ENCODE results near the gene DNAH7.

GRCh38 chr2:195934484-195934883, 134.2 kb downstream of the DNAH7 start:
- TF ChIP-seq, protein P1, sequence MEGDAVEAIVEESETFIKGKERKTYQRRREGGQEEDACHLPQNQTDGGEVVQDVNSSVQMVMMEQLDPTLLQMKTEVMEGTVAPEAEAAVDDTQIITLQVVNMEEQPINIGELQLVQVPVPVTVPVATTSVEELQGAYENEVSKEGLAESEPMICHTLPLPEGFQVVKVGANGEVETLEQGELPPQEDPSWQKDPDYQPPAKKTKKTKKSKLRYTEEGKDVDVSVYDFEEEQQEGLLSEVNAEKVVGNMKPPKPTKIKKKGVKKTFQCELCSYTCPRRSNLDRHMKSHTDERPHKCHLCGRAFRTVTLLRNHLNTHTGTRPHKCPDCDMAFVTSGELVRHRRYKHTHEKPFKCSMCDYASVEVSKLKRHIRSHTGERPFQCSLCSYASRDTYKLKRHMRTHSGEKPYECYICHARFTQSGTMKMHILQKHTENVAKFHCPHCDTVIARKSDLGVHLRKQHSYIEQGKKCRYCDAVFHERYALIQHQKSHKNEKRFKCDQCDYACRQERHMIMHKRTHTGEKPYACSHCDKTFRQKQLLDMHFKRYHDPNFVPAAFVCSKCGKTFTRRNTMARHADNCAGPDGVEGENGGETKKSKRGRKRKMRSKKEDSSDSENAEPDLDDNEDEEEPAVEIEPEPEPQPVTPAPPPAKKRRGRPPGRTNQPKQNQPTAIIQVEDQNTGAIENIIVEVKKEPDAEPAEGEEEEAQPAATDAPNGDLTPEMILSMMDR (IDR thresholded peaks at IDR 0.05) = no peak
- TF ChIP-seq POLR2A (IDR thresholded peaks at IDR 0.05) = no peak
- no peak for TF ChIP-seq POLR2AphosphoS5 (IDR thresholded peaks at IDR 0.05)
- no peak for TF ChIP-seq EP300 (IDR thresholded peaks at IDR 0.05)
